ENCODE measurements around the gene C1orf226. TPM values are rescaled to one million over a fixed set of nuclear protein-coding genes. Genes with fewer than 3 reads are reported as not detected.

Gene C1orf226
- total RNA-seq, 6 experiments from 2014 or later: 6.5 to 45.3 (median 28.4) TPM

GRCh38 chr1:162385280-162385623, 3.7 kb downstream of the C1orf226 start:
- Histone ChIP-seq H3K4me3 (no peak overlapping the region), H3K27me3 (no peaks in the 10 kb centered on the region), H3K4me1 (peaks cover 0 to 34% (median 3%) of the 10 kb centered on the region in 4 donors), H3K27ac (peak overlapping the region in 1 of 3 donors; percentile 9), H3K9me3 (no peaks in the 10 kb centered on the region), H3K36me3 (peaks cover 0 to 9% (median 0%) of the 10 kb centered on the region in 4 donors)
- intact Hi-C loops (cut with DNase I): loop anchor here in 1 of 2 donors (10.0 kb wide), 1 partner anchor 330 kb away; no protein-coding TSS in a partner anchor
- ATAC-seq (no peak), DNase-seq (no peak)
- 58% methylated on average over 2 of the region's 3 CpGs for WGBS (ENCODE audit: insufficient coverage, low coverage, low lambda C conversion rate, missing lambda C conversion rate)
- TF ChIP-seq CTCF (IDR thresholded peaks at IDR 0.05) (no peak), POLR2A (IDR thresholded peaks at IDR 0.05) (no peak)

GRCh38 chr1:162385702-162386101, 4.2 kb downstream of the C1orf226 start:
- no peak overlapping the region for H3K4me3 ChIP-seq
- no peak for TF ChIP-seq POLR2A (IDR thresholded peaks at IDR 0.05)
- no peak for TF ChIP-seq CTCF (IDR thresholded peaks at IDR 0.05)
- DNase-seq (no peak), ATAC-seq (no peak)
- no peaks in the 10 kb centered on the region for H3K9me3 ChIP-seq
- no CpG with 5 or more reads among the region's 3 CpGs for WGBS (ENCODE audit: insufficient coverage, low coverage, low lambda C conversion rate, missing lambda C conversion rate)
- H3K36me3 ChIP-seq: peaks cover 0 to 9% (median 0%) of the 10 kb centered on the region in 4 donors
- H3K4me1 ChIP-seq: peaks cover 0 to 34% (median 3%) of the 10 kb centered on the region in 4 donors
- no peaks in the 10 kb centered on the region for H3K27me3 ChIP-seq
- intact Hi-C loops (cut with DNase I): loop anchor here in 1 of 2 donors (10.0 kb wide), 1 partner anchor 331 kb away; no protein-coding TSS in a partner anchor
- peak overlapping the region in 1 of 3 donors; percentile 9 for H3K27ac ChIP-seq

- Histone ChIP-seq H3K27me3 (no peaks in the 10 kb centered on the region), H3K36me3 (peaks cover 0 to 9% (median 0%) of the 10 kb centered on the region in 4 donors), H3K4me1 (peaks cover 0 to 31% (median 3%) of the 10 kb centered on the region in 4 donors), H3K4me3 (no peak overlapping the region), H3K27ac (peak overlapping the region in 2 of 3 donors; percentile 92 to 95), H3K9me3 (no peaks in the 10 kb centered on the region)
- intact Hi-C loops (cut with DNase I): loop anchor here in 1 of 2 donors (10.0 kb wide), 1 partner anchor 332 kb away; no protein-coding TSS in a partner anchor
- DNase-seq: no peak
- no peak for TF ChIP-seq CTCF (IDR thresholded peaks at IDR 0.05)
- no peak for TF ChIP-seq POLR2A (IDR thresholded peaks at IDR 0.05)
- no peak for ATAC-seq
- WGBS (ENCODE audit: insufficient coverage, low coverage, low lambda C conversion rate, missing lambda C conversion rate): 89% methylated on average over 5 of the region's 8 CpGs
Observed at GRCh38 chr1:162386292-162387225, 5.0 kb downstream of the C1orf226 start.

GRCh38 chr1:162387226-162388082, 5.9 kb downstream of the C1orf226 start:
- no peak for TF ChIP-seq POLR2A (IDR thresholded peaks at IDR 0.05)
- ATAC-seq: no peak
- Histone ChIP-seq H3K9me3 (no peaks in the 10 kb centered on the region), H3K27me3 (no peaks in the 10 kb centered on the region), H3K27ac (peak overlapping the region; percentile 88 to 95 (median 92)), H3K36me3 (peaks cover 0 to 9% (median 0%) of the 10 kb centered on the region in 4 donors), H3K4me3 (no peak overlapping the region), H3K4me1 (peaks cover 0 to 22% (median 3%) of the 10 kb centered on the region in 4 donors)
- intact Hi-C loops (cut with DNase I): loop anchor here in 1 of 2 donors (10.0 kb wide), 1 partner anchor 333 kb away; no protein-coding TSS in a partner anchor
- 85% methylated on average over 18 of the region's 20 CpGs for WGBS (ENCODE audit: insufficient coverage, low coverage, low lambda C conversion rate, missing lambda C conversion rate)
- DNase-seq: no peak
